Measurements from ENCODE around the gene CTNNA3. TPM values are rescaled to one million over a fixed set of nuclear protein-coding genes. Genes with fewer than 3 reads are reported as not detected.

CTNNA3 gene
- total and polyA plus RNA-seq, 7 donors = under 0.01 to 4.6 (median 2.4) TPM; not detected in 1

DNA sequence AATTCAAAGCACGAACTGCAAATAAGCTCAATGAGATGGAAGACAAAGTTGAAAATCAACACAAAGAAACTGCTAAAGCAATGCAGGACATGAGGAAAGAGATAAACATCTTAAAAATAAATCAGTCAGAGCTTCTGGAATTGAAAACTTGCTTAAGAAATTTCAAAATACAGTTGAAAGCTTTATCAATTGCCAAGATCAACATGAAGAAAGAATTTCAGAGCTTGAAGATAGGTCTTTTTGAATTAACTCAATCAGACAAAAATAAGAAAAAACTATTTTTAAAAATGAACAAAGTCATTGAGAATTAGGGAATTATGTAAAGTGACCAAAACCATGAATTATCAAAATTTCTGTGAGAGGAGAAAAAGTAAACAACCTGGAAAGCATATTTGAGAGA, 218.1 kb downstream of the CTNNA3 start:
- Histone ChIP-seq H3K27ac (no peak overlapping the region), H3K27me3 (no peaks in the 10 kb centered on the region), H3K4me1 (no peaks in the 10 kb centered on the region), H3K36me3 (no peaks in the 10 kb centered on the region), H3K9me3 (peaks cover 0 to 10% (median 2%) of the 10 kb centered on the region in 4 donors), H3K4me3 (no peak overlapping the region)
- no peak for TF ChIP-seq POLR2A (IDR thresholded peaks at IDR 0.05)
- TF ChIP-seq, protein P1, sequence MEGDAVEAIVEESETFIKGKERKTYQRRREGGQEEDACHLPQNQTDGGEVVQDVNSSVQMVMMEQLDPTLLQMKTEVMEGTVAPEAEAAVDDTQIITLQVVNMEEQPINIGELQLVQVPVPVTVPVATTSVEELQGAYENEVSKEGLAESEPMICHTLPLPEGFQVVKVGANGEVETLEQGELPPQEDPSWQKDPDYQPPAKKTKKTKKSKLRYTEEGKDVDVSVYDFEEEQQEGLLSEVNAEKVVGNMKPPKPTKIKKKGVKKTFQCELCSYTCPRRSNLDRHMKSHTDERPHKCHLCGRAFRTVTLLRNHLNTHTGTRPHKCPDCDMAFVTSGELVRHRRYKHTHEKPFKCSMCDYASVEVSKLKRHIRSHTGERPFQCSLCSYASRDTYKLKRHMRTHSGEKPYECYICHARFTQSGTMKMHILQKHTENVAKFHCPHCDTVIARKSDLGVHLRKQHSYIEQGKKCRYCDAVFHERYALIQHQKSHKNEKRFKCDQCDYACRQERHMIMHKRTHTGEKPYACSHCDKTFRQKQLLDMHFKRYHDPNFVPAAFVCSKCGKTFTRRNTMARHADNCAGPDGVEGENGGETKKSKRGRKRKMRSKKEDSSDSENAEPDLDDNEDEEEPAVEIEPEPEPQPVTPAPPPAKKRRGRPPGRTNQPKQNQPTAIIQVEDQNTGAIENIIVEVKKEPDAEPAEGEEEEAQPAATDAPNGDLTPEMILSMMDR (IDR thresholded peaks at IDR 0.05) = no peak
- no peak for TF ChIP-seq EP300 (IDR thresholded peaks at IDR 0.05)
- no peak for TF ChIP-seq POLR2AphosphoS5 (IDR thresholded peaks at IDR 0.05)
- 87 to 91% methylated on average over 1 of the region's 1 CpG for WGBS, 2 donors
- DNase-seq = no peak
- intact Hi-C loops (cut with DNase I) = no loop called here

DNA sequence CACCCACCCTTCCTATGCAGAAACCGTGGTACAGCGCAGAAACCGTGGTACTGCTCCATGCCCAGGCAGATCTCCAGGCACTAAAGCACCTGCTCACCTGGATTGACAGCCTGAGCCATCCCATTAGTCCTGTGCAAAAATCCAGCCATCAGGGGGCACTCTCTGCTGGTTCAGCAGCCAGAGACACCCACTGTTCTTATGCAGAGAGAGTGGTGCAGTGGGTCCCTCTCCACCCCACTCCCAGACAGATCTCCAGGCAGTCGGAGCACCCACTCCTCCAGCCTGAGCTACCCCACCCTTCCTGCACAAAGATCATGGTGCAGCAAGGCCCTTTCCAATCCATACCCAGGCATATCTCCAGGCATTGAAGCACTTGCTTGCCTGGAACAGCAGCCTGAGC, 219.8 kb downstream of the CTNNA3 start:
- no peaks in the 10 kb centered on the region for H3K4me1 ChIP-seq
- WGBS, 2 donors = 85% methylated on average over 4 of the region's 4 CpGs
- intact Hi-C loops (cut with DNase I) = no loop called here

DNA sequence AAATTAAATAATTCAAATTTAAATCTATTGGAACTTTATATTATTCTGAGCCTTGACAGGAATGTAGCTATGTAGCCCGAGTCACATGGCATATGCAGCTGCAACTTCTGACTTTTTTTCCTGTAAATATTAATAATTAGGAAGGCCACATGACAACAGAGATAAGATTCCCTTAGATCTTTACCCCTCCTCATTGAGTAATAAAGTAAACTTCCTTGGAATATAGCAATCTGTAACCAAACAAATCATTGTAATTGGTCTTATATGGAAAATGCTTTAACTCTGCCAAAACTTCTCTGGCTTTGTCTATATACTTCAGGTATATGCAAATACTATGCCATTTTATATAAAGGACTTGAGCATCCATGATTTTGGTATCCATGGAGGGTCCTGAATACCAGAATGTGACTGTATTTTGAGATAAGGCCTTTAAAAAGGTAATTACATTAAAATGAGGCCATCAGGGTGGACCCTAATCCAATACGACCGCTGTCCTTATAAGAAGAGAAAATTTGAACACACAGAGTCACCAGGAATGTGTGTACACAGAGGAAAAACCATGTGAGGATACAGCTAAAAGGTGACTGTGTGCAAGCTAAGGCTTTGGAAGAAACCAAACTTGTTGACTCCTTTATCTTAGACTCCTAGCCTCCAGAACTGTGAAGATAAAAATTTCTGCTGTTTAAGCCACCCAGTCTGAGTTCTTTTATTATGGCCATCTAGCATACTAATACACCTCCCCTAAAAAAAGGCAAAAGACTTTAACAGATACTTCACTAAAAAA, 222.0 kb downstream of the CTNNA3 start:
- no peak for DNase-seq
- Histone ChIP-seq H3K27me3 (no peaks in the 10 kb centered on the region), H3K4me3 (no peak overlapping the region), H3K27ac (no peak overlapping the region), H3K4me1 (no peaks in the 10 kb centered on the region), H3K36me3 (no peaks in the 10 kb centered on the region), H3K9me3 (peaks cover 0 to 8% (median 2%) of the 10 kb centered on the region in 4 donors)
- 83 to 89% methylated on average over 3 of the region's 3 CpGs for WGBS, 2 donors
- TF ChIP-seq POLR2A (IDR thresholded peaks at IDR 0.05) (no peak), POLR2AphosphoS5 (IDR thresholded peaks at IDR 0.05) (no peak), EP300 (IDR thresholded peaks at IDR 0.05) (no peak)
- TF ChIP-seq, protein P1 (IDR thresholded peaks at IDR 0.05) = no peak
- intact Hi-C loops (cut with DNase I) = no loop called here

More for the DNA sequence above, 219.8 kb downstream of the CTNNA3 start:
- Histone ChIP-seq H3K36me3 (no peaks in the 10 kb centered on the region), H3K9me3 (peaks cover 0 to 8% (median 2%) of the 10 kb centered on the region in 4 donors), H3K27ac (no peak overlapping the region), H3K27me3 (no peaks in the 10 kb centered on the region), H3K4me3 (no peak overlapping the region)
- no peak for TF ChIP-seq POLR2AphosphoS5 (IDR thresholded peaks at IDR 0.05)
- TF ChIP-seq, protein P1 (IDR thresholded peaks at IDR 0.05) = no peak
- no peak for TF ChIP-seq POLR2A (IDR thresholded peaks at IDR 0.05)
- TF ChIP-seq EP300 (IDR thresholded peaks at IDR 0.05) = no peak
- no peak for DNase-seq

DNA sequence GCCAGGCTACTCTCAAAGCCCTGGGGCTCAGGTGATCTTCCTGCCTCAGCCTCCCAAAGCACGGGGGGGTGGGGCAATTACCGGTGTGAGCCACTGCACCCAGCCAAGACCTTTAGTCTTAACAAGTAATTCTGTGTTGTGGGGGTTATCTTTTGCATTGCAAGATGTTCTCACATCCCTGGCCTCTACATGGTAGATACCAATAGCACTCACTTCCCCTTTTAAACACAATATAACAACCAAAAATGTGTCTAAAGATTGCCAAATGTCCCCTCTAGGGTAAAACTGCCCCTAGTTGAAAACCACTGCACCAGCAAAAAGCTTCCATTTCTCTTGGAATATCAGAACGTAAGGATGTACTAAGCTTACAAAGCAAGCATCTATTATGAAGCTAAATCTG, 225.0 kb downstream of the CTNNA3 start:
- Histone ChIP-seq H3K4me1 (no peaks in the 10 kb centered on the region), H3K36me3 (no peaks in the 10 kb centered on the region), H3K27me3 (no peaks in the 10 kb centered on the region), H3K27ac (no peak overlapping the region), H3K4me3 (no peak overlapping the region), H3K9me3 (no peaks in the 10 kb centered on the region)
- DNase-seq = no peak
- 72 to 89% methylated on average over 3 of the region's 3 CpGs for WGBS, 2 donors
- intact Hi-C loops (cut with DNase I) = no loop called here
- TF ChIP-seq EP300 (IDR thresholded peaks at IDR 0.05) = no peak
- TF ChIP-seq POLR2A (IDR thresholded peaks at IDR 0.05) = no peak
- no peak for TF ChIP-seq POLR2AphosphoS5 (IDR thresholded peaks at IDR 0.05)
- TF ChIP-seq, protein P1 (IDR thresholded peaks at IDR 0.05) = no peak
